HCT116 (cell line): Measurements from ENCODE around the gene KLHL15. TPM values are rescaled to one million over a fixed set of nuclear protein-coding genes. Genes with fewer than 3 reads are reported as not detected.

Experiments
- ATAC-seq: fragments of 200-7000 bp; cut with Tn5 transposase; 2 replicates; pipeline ENCODE4 v1.9.1; 2020; ENCODE audit warnings: mild to moderate bottlenecking, moderate library complexity
- BruUV-seq: library from RNA; stranded (reverse); fragments of 400-500 nt; replicated peaks from 2 replicates; lab custom pipeline; 2021; lab: Mats Ljungman, UMichigan
- CTCF ChIA-PET: fragments of 300-600 bp; sonication (Branson Sonifier 250); formaldehyde crosslinking; loops from one replicate; lab custom pipeline; 2021; ENCODE audit warnings: antibody characterized with exemption; lab: Charles Lee
- POLR2A ChIA-PET: fragments of 300-600, 350-600 bp; sonication (Branson Sonifier 250); formaldehyde crosslinking; loops from one replicate; lab custom pipeline; 2021; ENCODE audit warnings: antibody characterized with exemption; lab: Charles Lee
- RAD21 ChIA-PET, 2 experiments: fragments of 300-600 bp; sonication (Branson Sonifier 250); formaldehyde crosslinking; loops; one replicate each; lab custom pipeline; 2023; ENCODE audit warnings: low total read pairs in 2 of 2; ENCODE audit not compliant: uncharacterized antibody in 2 of 2, unreplicated experiment in 2 of 2, low non-redundant PET in 1 of 2; lab: Charles Lee
- DNase-seq: peaks from one replicate; pipeline ENCODE4 v3.0.0-alpha.2; 2010; ENCODE audit warnings: low read depth, low spot score
- H2AFZ ChIP-seq: fragments of 200-600 bp; shearing (Covaris generic), sonication (generic); 2 replicates; pipeline ENCODE4 v1.6.1; 2017; ENCODE audit warnings: low read depth, mixed run types, mixed read lengths, antibody characterized with exemption, low read length; ENCODE audit not compliant: poor library complexity, severe bottlenecking
- H3K27ac ChIP-seq: 2 replicates; pipeline ENCODE4 v1.5.1; 2012; ENCODE audit warnings: low read depth, low read length
- H3K27me3 ChIP-seq: fragments of 200-600 bp; sonication (generic); 2 replicates; pipeline ENCODE4 v1.6.1; 2016; ENCODE audit warnings: mixed run types, low read length, mixed read lengths; ENCODE audit not compliant: insufficient read depth
- H3K36me3 ChIP-seq, 2 experiments: fragments of 200-500 bp in 1 of 2; fragments of 200-600 bp in 1 of 2; sonication (Bioruptor generic) in 1 of 2; sonication (generic) in 1 of 2; 2 replicates each; pipeline versions ENCODE4 v1.5.1 to v1.6.1; 2014 to 2016; ENCODE audit warnings: low read length in 2 of 2, inconsistent platforms in 1 of 2, mixed read lengths in 1 of 2, mixed run types in 1 of 2; ENCODE audit not compliant: insufficient read depth in 2 of 2, control insufficient read depth in 1 of 2
- H3K4me1 ChIP-seq, 2 experiments: fragments of 200-600 bp in 1 of 2; sonication (generic) in 1 of 2; 2 replicates each; pipeline versions ENCODE4 v1.5.1 to v1.6.1; 2012 to 2017; ENCODE audit warnings: low read length in 2 of 2, inconsistent platforms in 1 of 2, mild to moderate bottlenecking in 1 of 2, mixed read lengths in 1 of 2, mixed run types in 1 of 2, moderate library complexity in 1 of 2; ENCODE audit not compliant: insufficient read depth in 2 of 2, control insufficient read depth in 1 of 2
- H3K4me2 ChIP-seq: fragments of 200-600 bp; sonication (generic); 2 replicates; pipeline ENCODE4 v1.6.1; 2017; ENCODE audit warnings: mixed run types, low read length, mixed read lengths
- H3K4me3 ChIP-seq, 2 experiments: fragments of 200-600 bp in 1 of 2; sonication (generic) in 1 of 2; replicated peaks in 1 of 2; 2 replicates each; pipeline ENCODE4 v1.5.1; 2011 to 2016; ENCODE audit warnings: low read length in 2 of 2, control low read depth in 1 of 2, low read depth in 1 of 2, mild to moderate bottlenecking in 1 of 2, mixed read lengths in 1 of 2, mixed run types in 1 of 2
- H3K79me2 ChIP-seq: fragments of 200-600 bp; sonication (generic); 2 replicates; pipeline ENCODE4 v1.6.1; 2017; ENCODE audit warnings: mild to moderate bottlenecking, mixed run types, low read length, moderate library complexity, mixed read lengths; ENCODE audit not compliant: insufficient read depth
- H3K9ac ChIP-seq: fragments of 200-600 bp; sonication (generic); 2 replicates; pipeline ENCODE4 v1.6.1; 2016; ENCODE audit warnings: low read length, mixed read lengths
- H3K9me2 ChIP-seq: fragments of 200-600 bp; sonication (generic), shearing (Covaris generic); 2 replicates; pipeline ENCODE4 v1.6.1; 2017; ENCODE audit warnings: mixed run types, mild to moderate bottlenecking, moderate library complexity; ENCODE audit not compliant: insufficient read depth
- H3K9me3 ChIP-seq, 2 experiments: fragments of 200-500 bp in 1 of 2; fragments of 200-600 bp in 1 of 2; sonication (Bioruptor generic) in 1 of 2; sonication (generic) in 1 of 2; 2 replicates each; pipeline ENCODE4 v1.6.1; 2014 to 2017; ENCODE audit warnings: low read length in 2 of 2, mixed read lengths in 2 of 2, inconsistent platforms in 1 of 2, low read depth in 1 of 2, mild to moderate bottlenecking in 1 of 2, mixed run types in 1 of 2, moderate library complexity in 1 of 2; ENCODE audit not compliant: control insufficient read depth in 1 of 2, insufficient read depth in 1 of 2
- H4K20me1 ChIP-seq: fragments of 200-600 bp; sonication (generic), shearing (Covaris generic); 2 replicates; pipeline ENCODE4 v1.6.1; 2017; ENCODE audit warnings: mixed run types, mild to moderate bottlenecking, moderate library complexity; ENCODE audit not compliant: insufficient read depth
- CBX3 ChIP-seq: IDR thresholded peaks from 2 replicates; pipeline ENCODE4 v1.6.1; 2012; ENCODE audit warnings: low read depth
- CEBPB ChIP-seq: IDR thresholded peaks from 2 replicates; pipeline ENCODE4 v1.6.1; 2012; ENCODE audit warnings: low read depth
- EGR1 ChIP-seq: IDR thresholded peaks from 2 replicates; pipeline ENCODE4 v1.6.1; 2012; ENCODE audit warnings: low read depth
- ELF1 ChIP-seq: IDR thresholded peaks from 2 replicates; pipeline ENCODE4 v1.6.1; 2012; ENCODE audit warnings: low read depth, borderline replicate concordance
- FOSL1 ChIP-seq: IDR thresholded peaks from 2 replicates; pipeline ENCODE4 v1.6.1; 2012; ENCODE audit warnings: low read depth
- MAX ChIP-seq: IDR thresholded peaks from 2 replicates; pipeline ENCODE4 v1.6.1; 2012
- POLR2AphosphoS5 ChIP-seq: IDR thresholded peaks from 2 replicates; pipeline ENCODE4 v1.6.1; 2011; ENCODE audit warnings: mild to moderate bottlenecking, low read depth, low read length, moderate library complexity
- RAD21 ChIP-seq: IDR thresholded peaks from 2 replicates; pipeline ENCODE4 v1.6.1; 2012; ENCODE audit warnings: low read depth, mild to moderate bottlenecking
- SRF ChIP-seq: IDR thresholded peaks from 2 replicates; pipeline ENCODE4 v1.6.1; 2012; ENCODE audit warnings: low read depth
- YY1 ChIP-seq: IDR thresholded peaks from 2 replicates; pipeline ENCODE4 v1.6.1; 2011; ENCODE audit warnings: low read length, low read depth, moderate library complexity, mild to moderate bottlenecking; ENCODE audit not compliant: insufficient replicate concordance; ENCODE audit errors: extremely low read depth
- ZFX ChIP-seq: fragments of 450-650 bp; IDR thresholded peaks from 2 replicates; pipeline ENCODE4 v1.6.1; 2017
- intact Hi-C: fragments of 100-400 bp; cut with micrococcal nuclease; formaldehyde crosslinking; loops from 2 replicates; pipeline ENCODE4 v1.10.0; 2022
- total RNA-seq: library from RNA; stranded (reverse); gene quantifications from one replicate; pipeline ENCODE4 v1.2.1, GENCODE V29; 2021; ENCODE audit not compliant: unreplicated experiment

KLHL15 gene
- total RNA-seq, 1 experiment from 2014 or later, result 10.1 TPM

GRCh38 chrX:23945206-23945605, 81.8 kb downstream of the KLHL15 start:
- POLR2A ChIA-PET, result no interaction called here

GRCh38 chrX:23944234-23944633, 82.8 kb downstream of the KLHL15 start:
- no peak overlapping the region for H3K27ac ChIP-seq

More at GRCh38 chrX:23945206-23945605, 81.8 kb downstream of the KLHL15 start:
- Histone ChIP-seq H4K20me1 (no peaks in the 10 kb centered on the region), H3K9ac (no peak overlapping the region), H3K36me3 (no peaks in the 10 kb centered on the region), H3K27me3 (no peaks in the 10 kb centered on the region), H3K4me2 (no peak overlapping the region), H3K79me2 (no peaks in the 10 kb centered on the region), H3K4me1 (no peaks in the 10 kb centered on the region), H3K4me3 (no peak overlapping the region), H2AFZ (no peak overlapping the region), H3K9me3 (no peaks in the 10 kb centered on the region), H3K9me2 (no peaks in the 10 kb centered on the region), H3K27ac (no peak overlapping the region)
- CTCF ChIA-PET, result no interaction called here
- intact Hi-C loops, result no loop called here
- RAD21 ChIA-PET, result no interaction called here
- DNase-seq (no peak), ATAC-seq (no peak)
- TF ChIP-seq YY1, result no peak
- no peak for TF ChIP-seq FOSL1
- no peak for TF ChIP-seq ZFX
- TF ChIP-seq RAD21, result no peak
- TF ChIP-seq POLR2AphosphoS5, result no peak
- no peak for TF ChIP-seq CBX3
- TF ChIP-seq SRF, result no peak
- TF ChIP-seq CEBPB, result no peak
- no peak for TF ChIP-seq ELF1
- no peak for TF ChIP-seq EGR1
- no TSS peak for BruUV-seq

More at GRCh38 chrX:23944234-23944633, 82.8 kb downstream of the KLHL15 start:
- no peak for DNase-seq
- intact Hi-C loops, result no loop called here
- ChIA-PET POLR2A (no interaction called here), CTCF (no interaction called here), RAD21 (no interaction called here)
- H3K9me2 ChIP-seq, result no peaks in the 10 kb centered on the region
- TF ChIP-seq CEBPB, result no peak
- TF ChIP-seq SRF, result no peak
- TF ChIP-seq MAX, result no peak
- H3K27me3 ChIP-seq, result no peaks in the 10 kb centered on the region
- no peak overlapping the region for H2AFZ ChIP-seq
- ATAC-seq, result no peak
- H3K9ac ChIP-seq, result no peak overlapping the region
- BruUV-seq, result no TSS peak
- no peaks in the 10 kb centered on the region for H3K9me3 ChIP-seq
- H3K4me3 ChIP-seq, result no peak overlapping the region
- no peaks in the 10 kb centered on the region for H3K79me2 ChIP-seq
- no peaks in the 10 kb centered on the region for H3K4me1 ChIP-seq
- H3K36me3 ChIP-seq, result no peaks in the 10 kb centered on the region
- no peaks in the 10 kb centered on the region for H4K20me1 ChIP-seq
- H3K4me2 ChIP-seq, result no peak overlapping the region
